ENCODE results near the gene E2F7.
"Not testable (repeated sequence)": the region's sequence is repeated elsewhere in the genome, so short reads cannot be mapped to it uniquely, and the experiment has no call there.

Gene E2F7
- 0.24 to 1.1 (median 0.71) reads per million in 4 donors for total RNA-seq

- DNase-seq, result peak; percentile 61 to 86 (median 69)
These were observed at the start of gene E2F7 for GRCh38 chr12:77065361-77066204. E2F7 (minus strand) TSS chr12:77065569; CDS start chr12:77064635, 934 bp downstream.

- DNase-seq, result no peak
These were observed 48.6 kb upstream of the E2F7 start for GRCh38 chr12:77113971-77114370.

DNA sequence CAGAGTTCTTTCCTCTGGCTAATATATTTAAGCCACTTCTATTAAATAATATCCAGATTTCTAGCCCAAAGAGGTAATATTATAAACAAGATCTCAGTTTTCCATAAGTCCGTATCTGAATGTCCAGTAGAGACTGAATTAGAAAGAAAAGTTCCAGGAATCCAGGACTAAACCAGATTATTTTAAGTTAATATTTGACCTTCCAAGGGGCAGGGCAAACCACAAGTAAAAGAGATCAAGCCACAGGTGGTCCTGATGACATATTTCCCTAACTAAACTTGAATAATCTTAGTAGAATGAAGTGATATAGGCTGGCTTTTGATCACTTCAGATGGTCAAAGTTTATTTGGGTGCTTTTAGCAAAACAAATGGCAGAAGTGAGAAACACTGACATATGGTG, 43.3 kb upstream of the E2F7 start:
- no peak for DNase-seq

- DNase-seq, result no peak
These were observed 41.8 kb upstream of the E2F7 start for GRCh38 chr12:77107121-77107520.

GRCh38 chr12:77104792-77105191, 39.4 kb upstream of the E2F7 start:
- no peak for DNase-seq

GRCh38 chr12:77104286-77104685, 38.9 kb upstream of the E2F7 start:
- no peak for DNase-seq

DNA sequence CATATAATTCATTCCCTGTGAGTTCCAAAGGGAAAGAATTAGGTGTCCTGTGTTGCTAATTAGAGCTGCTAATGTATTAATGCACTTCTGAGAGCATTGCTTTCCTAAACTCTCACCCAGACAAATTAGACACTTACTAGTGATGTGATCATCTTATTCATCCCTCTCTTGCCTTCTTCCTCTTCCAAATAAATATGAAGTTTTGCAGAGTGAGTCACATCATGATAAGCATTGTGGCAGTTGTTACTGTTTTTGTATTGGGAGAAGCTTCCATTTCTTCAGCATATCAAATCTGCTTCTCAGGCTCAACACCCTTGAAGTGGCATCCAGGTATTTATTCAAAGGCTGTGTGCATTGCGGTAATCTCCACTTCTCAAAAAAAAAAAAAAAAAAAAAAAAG, 37.3 kb upstream of the E2F7 start:
- DNase-seq, result no peak

- DNase-seq, result no peak
These were observed 36.8 kb upstream of the E2F7 start for GRCh38 chr12:77102123-77102522.

DNA sequence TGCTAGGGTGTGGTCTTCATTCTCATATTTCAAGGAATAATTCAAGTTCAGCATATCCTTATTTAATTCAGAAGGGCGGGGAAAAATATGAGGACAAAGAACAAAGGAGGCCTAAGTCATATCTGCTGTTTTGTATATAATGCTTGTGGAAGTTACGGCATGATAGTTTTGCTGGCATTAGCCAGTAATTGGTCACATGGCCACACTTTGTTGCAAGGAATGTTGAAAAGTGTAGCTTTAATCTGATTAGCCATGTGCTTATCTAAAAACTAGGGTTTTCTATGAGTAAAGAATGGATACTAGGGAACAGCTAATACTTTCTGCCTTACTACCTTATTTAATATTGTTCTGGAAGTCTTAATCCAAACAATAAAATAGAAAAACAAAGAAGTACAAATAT, 34.4 kb upstream of the E2F7 start:
- DNase-seq, result no peak

DNA sequence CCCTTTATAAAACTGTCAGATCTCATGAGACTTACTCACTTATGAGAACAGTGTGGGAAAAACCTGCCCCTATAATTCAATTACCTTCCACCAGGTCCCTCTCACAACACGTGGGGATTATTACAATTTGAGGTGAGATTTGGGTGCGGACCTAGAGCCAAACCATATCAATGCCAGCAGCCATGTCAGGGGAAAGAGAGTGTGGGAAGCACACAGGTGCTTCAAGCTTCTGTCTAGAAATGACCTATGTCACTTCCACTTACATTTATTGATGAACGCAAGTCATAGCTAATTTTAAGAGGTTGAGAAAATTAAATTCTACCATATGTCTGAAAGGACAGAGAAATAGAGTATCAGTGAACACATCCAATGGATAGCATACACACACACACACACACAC, 32.5 kb upstream of the E2F7 start:
- no peak for DNase-seq

DNA sequence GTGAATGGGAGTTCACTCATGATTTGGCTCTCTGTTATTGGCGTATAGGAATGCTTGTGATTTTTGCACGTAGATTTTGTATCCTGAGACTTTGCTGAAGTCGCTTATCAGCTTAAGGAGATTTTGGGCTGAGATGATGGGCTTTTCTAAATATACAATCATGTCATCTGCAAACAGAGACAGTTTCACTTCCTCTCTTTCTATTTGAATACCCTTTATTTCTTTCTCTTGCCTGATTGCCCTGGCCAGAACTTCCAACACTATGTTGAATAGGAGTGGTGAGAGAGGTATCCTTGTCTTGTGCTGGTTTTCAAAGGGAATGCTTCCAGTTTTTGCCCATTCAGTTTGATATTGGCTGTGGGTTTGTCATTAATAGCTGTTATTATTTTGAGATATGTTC, 26.9 kb upstream of the E2F7 start:
- not testable (repeated sequence) for DNase-seq

DNA sequence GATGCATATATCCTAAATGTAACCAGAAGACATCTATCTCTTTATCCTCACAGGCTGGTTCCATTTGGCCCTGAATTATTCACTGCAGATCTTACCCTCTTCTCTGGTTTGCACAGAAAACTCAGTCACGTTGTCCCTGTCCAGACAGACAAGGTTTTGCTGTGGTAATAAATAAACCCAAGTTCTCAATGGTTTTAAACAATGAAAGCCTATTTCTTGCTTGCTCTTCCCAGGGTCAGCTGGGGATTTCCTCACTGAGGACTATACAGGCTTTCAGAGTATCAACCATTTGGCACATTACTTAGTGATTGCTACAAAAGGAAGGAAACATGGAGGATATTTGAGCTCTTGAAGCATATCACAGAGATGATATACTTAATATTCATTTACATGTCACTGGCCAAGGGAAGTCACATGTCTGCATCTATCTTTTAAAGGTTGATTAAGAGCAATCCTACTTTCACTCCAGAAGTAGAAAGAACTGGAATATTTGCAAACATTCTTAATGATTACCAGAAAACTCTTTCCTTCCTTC, 24.4 kb upstream of the E2F7 start:
- DNase-seq, result no peak

GRCh38 chr12:77087427-77087826, 22.1 kb upstream of the E2F7 start:
- no peak for DNase-seq

GRCh38 chr12:77082021-77082420, 16.7 kb upstream of the E2F7 start:
- no peak for DNase-seq

DNA sequence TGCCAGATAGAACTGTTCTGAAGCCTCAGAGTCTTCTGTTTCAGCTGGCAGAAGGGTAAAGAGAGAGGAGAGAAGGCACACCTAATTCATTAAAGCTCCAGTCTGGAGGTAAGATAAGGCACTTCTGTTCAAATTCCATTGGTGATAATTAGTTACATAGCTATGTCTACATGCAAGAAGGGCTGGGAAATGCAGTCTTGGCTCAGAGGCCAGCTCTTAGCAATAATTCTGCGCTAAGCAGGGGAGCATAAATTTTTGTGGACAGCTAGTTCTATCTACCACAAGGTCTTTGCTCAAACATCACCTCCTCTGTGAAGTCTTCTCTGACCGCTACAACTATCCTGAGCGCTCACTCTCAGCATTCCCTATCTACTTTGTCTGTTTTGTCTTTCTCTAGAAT, 14.3 kb upstream of the E2F7 start:
- DNase-seq, result no peak

GRCh38 chr12:77078231-77078630, 12.9 kb upstream of the E2F7 start:
- no peak for DNase-seq

- no peak for DNase-seq
These were observed 11.5 kb upstream of the E2F7 start for GRCh38 chr12:77076886-77077285.

- not testable (repeated sequence) for DNase-seq
These were observed 8.5 kb upstream of the E2F7 start for GRCh38 chr12:77073894-77074293.

- no peak for DNase-seq
These were observed 7.6 kb upstream of the E2F7 start for GRCh38 chr12:77072833-77073495.

- no peak for DNase-seq
These were observed 5.6 kb upstream of the E2F7 start for GRCh38 chr12:77070800-77071449.

GRCh38 chr12:77070382-77070781, 5.0 kb upstream of the E2F7 start:
- no peak for DNase-seq

DNA sequence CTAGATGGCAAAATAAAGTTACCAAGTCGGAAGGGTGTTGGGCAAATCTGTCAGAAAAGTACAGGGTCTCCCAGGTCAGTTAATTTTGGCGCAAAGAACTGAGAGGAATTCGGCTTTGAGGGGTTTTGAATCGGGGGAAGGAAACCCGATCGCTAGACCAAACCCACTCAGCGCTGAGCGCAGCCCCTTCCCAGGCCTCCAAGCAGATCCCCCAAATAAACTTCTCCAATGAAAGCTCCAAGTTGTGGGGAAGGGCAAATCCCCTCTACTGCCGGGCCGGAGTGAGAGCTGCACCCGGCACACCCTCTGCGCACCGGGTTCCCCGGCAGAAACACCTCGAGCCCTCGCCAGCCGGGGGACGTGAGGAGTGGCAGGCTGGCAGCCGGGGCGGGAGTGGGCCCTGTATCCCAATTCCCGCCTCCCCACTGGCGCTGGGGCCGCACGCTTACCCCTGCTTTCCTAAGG, 441 bp downstream of the E2F7 start:
- DNase-seq, result peak in 2 of 5 donors; percentile 3 to 5

- no peak for DNase-seq
These were observed 2.4 kb downstream of the E2F7 start for GRCh38 chr12:77062846-77063461.

Measured in T-helper 1 cell (primary cell).